PC-3 (cell line): ENCODE measurements around the gene C1QTNF12.

Experiments
- EZH2 ChIP-seq: fragments of 300-600 bp; sonication (generic); IDR thresholded peaks from one replicate; pipeline ENCODE4 v1.6.1; 2017; ENCODE audit warnings: antibody characterized with exemption, mild to moderate bottlenecking, low read length; ENCODE audit not compliant: unreplicated experiment
- TF ChIP-seq, protein P1 (sequence below): fragments of 300-600 bp; sonication (generic); conservative IDR thresholded peaks from 2 replicates; pipeline ENCODE4 v1.5.1; 2017; ENCODE audit warnings: antibody characterized with exemption, low read depth, mild to moderate bottlenecking, low read length

DNA sequence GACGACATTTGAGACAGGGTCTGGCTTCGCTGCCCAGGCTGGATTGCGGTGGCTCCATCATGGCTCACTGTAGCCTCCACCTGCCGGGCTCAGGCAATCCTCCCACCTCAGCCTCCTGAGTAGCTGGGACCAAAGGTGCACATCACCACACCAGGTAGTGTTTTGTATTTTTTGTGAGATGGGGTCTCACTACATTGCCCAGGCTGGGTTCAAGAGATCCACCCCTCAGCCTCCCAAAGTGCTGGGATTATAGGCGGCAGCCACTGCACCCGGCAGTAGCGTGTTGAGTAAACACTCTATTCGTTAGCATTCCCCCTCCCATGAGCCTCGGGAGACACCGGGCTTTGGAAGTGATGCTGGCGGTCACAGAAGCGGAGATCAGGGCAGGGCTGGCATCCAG, 6.8 kb upstream of the C1QTNF12 start:
- no peak for TF ChIP-seq EZH2
- TF ChIP-seq, protein P1, sequence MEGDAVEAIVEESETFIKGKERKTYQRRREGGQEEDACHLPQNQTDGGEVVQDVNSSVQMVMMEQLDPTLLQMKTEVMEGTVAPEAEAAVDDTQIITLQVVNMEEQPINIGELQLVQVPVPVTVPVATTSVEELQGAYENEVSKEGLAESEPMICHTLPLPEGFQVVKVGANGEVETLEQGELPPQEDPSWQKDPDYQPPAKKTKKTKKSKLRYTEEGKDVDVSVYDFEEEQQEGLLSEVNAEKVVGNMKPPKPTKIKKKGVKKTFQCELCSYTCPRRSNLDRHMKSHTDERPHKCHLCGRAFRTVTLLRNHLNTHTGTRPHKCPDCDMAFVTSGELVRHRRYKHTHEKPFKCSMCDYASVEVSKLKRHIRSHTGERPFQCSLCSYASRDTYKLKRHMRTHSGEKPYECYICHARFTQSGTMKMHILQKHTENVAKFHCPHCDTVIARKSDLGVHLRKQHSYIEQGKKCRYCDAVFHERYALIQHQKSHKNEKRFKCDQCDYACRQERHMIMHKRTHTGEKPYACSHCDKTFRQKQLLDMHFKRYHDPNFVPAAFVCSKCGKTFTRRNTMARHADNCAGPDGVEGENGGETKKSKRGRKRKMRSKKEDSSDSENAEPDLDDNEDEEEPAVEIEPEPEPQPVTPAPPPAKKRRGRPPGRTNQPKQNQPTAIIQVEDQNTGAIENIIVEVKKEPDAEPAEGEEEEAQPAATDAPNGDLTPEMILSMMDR = no peak
